GM12875 (cell line): Measurements from ENCODE around the gene THAP11.
"Not testable (repeated sequence)": the region's sequence is repeated elsewhere in the genome, so short reads cannot be mapped to it uniquely, and the experiment has no call there.

Experiments used
- H3K4me3 ChIP-seq: one replicate; pipeline ENCODE4 v1.5.1; 2011; ENCODE audit warnings: low read depth, low read length, control low read depth
- TF ChIP-seq, protein P1 (sequence below): IDR thresholded peaks from 2 replicates; pipeline ENCODE4 v1.5.1; 2011; ENCODE audit warnings: low read depth, mild to moderate bottlenecking, control low read depth, inconsistent platforms, low read length, moderate library complexity, borderline replicate concordance; ENCODE audit not compliant: insufficient read depth

THAP11 gene

GRCh38 chr16:67834242-67834614 lies 7.9 kb upstream of the THAP11 start:
- H3K4me3 ChIP-seq: no peak overlapping the region
- TF ChIP-seq, protein P1, sequence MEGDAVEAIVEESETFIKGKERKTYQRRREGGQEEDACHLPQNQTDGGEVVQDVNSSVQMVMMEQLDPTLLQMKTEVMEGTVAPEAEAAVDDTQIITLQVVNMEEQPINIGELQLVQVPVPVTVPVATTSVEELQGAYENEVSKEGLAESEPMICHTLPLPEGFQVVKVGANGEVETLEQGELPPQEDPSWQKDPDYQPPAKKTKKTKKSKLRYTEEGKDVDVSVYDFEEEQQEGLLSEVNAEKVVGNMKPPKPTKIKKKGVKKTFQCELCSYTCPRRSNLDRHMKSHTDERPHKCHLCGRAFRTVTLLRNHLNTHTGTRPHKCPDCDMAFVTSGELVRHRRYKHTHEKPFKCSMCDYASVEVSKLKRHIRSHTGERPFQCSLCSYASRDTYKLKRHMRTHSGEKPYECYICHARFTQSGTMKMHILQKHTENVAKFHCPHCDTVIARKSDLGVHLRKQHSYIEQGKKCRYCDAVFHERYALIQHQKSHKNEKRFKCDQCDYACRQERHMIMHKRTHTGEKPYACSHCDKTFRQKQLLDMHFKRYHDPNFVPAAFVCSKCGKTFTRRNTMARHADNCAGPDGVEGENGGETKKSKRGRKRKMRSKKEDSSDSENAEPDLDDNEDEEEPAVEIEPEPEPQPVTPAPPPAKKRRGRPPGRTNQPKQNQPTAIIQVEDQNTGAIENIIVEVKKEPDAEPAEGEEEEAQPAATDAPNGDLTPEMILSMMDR: no peak

DNA sequence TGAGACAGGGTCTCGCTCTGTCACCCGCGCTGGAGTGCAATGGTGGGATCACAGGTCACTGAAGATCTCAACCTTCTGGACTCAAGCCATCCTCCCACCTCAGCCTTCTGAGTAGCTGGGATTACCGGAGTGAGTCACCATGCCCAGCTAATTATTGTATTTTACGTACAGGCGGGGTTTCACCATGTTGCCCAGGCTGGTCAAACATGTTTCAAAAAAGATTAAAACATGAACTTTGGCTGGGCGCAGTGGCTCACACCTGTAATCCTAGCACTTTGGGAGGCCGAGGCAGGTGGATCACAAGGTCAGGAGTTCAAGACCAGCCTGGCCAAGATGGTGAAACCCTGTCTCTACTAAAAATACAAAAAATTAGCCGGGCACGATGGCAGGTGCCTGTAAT lies 4.9 kb upstream of the THAP11 start:
- not testable (repeated sequence) for H3K4me3 ChIP-seq

GRCh38 chr16:67837811-67838210 lies 4.3 kb upstream of the THAP11 start:
- TF ChIP-seq, protein P1: no peak
- H3K4me3 ChIP-seq: no peak overlapping the region

DNA sequence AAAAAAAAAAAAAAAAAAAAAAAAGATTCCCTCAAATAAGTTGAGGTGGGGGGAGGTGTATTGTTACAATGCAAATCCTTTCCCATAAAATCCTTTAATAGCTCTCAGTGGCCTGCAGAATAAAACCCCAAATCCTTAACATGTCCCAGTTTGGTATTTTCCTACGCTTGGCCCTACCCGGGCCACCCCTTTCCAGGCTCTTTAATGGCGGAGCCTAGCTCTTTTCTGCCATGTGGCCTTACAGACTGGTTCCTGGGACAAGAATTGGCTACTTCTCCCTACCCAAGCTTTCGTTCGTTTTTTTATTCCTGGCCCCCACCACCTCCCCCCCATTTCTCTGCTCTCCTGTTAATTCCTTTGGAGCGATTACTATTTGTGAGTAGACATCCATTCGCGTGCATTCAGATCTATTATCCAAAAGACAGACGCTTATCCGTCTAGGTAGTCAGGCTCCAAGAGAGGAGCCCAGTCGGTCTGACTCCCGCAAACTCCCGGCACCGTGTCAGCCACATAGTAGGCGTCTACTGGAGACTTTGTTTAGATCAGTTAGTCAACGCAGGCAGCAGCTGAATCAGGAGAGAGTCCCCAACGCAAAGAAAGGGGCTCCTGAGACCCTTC lies 813 bp upstream of the THAP11 start:
- TF ChIP-seq, protein P1: no peak
- no peak overlapping the region for H3K4me3 ChIP-seq

GRCh38 chr16:67842509-67843342 lies 606 bp downstream of the THAP11 start:
- TF ChIP-seq, protein P1: peak; percentile 51; the same call in 1 of the 2 replicates
- H3K4me3 ChIP-seq: peak overlapping the region; percentile 77

DNA sequence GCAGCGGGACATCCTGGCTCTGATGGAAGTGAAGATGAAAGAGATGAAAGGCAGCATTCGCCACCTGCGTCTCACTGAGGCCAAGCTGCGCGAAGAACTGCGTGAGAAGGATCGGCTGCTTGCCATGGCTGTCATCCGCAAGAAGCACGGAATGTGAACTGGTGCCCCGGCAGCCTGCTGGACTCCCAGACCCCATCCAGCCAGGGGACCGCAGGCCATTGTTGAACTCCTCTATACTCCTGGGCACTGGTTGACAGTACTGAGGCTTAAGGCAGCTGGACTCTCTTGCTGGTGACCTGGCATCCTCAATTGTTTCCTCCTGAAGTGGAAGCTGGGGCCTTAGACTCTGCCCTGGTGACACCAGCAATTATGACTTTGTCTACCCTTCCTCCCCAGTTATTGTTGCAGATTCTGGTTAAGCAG lies 1.2 kb downstream of the THAP11 start:
- H3K4me3 ChIP-seq: peak overlapping the region; percentile 77
- TF ChIP-seq, protein P1: no peak

GRCh38 chr16:67844497-67844896 lies 2.4 kb downstream of the THAP11 start:
- TF ChIP-seq, protein P1: no peak
- H3K4me3 ChIP-seq: no peak overlapping the region
